ENCODE data around the gene ASIC5. TPM values are rescaled to one million over a fixed set of nuclear protein-coding genes. Genes with fewer than 3 reads are reported as not detected.

The ASIC5 gene
- total RNA-seq, 1 experiment from 2014 or later, result not detected

- no peak overlapping the region for H3K4me2 ChIP-seq (ENCODE audit: insufficient read depth, insufficient read length, low read length)
Measured at GRCh38 chr4:155807021-155807420, 59.1 kb downstream of the ASIC5 start.

More at GRCh38 chr4:155807021-155807420, 59.1 kb downstream of the ASIC5 start:
- Histone ChIP-seq H3K4me1 (ENCODE audit: insufficient read depth, low read length) (no peaks in the 10 kb centered on the region), H2AFZ (ENCODE audit: low read length) (no peak overlapping the region), H3K27ac (ENCODE audit: insufficient read length, low read depth, low read length) (no peak overlapping the region), H3K79me1 (ENCODE audit: insufficient read depth, low read depth, low read length, poor library complexity, severe bottlenecking) (no peaks in the 10 kb centered on the region), H2BK20ac (ENCODE audit: low read depth, low read length, poor library complexity, severe bottlenecking) (no peak overlapping the region), H2AK5ac (ENCODE audit: insufficient read length, low read length) (no peak overlapping the region), H3K4ac (ENCODE audit: low read depth, low read length) (no peak overlapping the region), H2BK5ac (ENCODE audit: insufficient read length, low read length) (no peak overlapping the region), H3K27me3 (ENCODE audit: insufficient read depth, low read length) (no peaks in the 10 kb centered on the region), H3K9ac (ENCODE audit: extremely low read depth, insufficient read length, low read length) (no peak overlapping the region), H2BK120ac (ENCODE audit: low read depth, low read length, poor library complexity, severe bottlenecking) (no peak overlapping the region), H3K18ac (ENCODE audit: insufficient read length, low read depth, low read length) (no peak overlapping the region), H3K23me2 (ENCODE audit: insufficient read length, low read depth, low read length, poor library complexity, severe bottlenecking) (no peaks in the 10 kb centered on the region), H3T11ph (ENCODE audit: low read length) (no peak overlapping the region), H3K9me3 (ENCODE audit: control insufficient read depth, low read depth, low read length) (no peaks in the 10 kb centered on the region), H3K23ac (ENCODE audit: insufficient read length, low read depth, low read length) (no peak overlapping the region), H4K91ac (ENCODE audit: insufficient read length, low read depth, low read length) (no peak overlapping the region), H4K20me1 (ENCODE audit: control insufficient read depth, insufficient read depth, insufficient read length) (no peaks in the 10 kb centered on the region), H4K5ac (ENCODE audit: insufficient read length, low read depth, low read length) (no peak overlapping the region), H2BK15ac (ENCODE audit: low read depth, low read length) (no peak overlapping the region), H3K14ac (ENCODE audit: insufficient read depth, low read length) (no peak overlapping the region), H4K8ac (replicated peaks; ENCODE audit: insufficient read length, low read depth, low read length) (no peak overlapping the region), H3K79me2 (ENCODE audit: insufficient read depth, low read length) (no peaks in the 10 kb centered on the region), H2BK12ac (ENCODE audit: insufficient read length, low read depth, low read length) (no peak overlapping the region), H3K56ac (ENCODE audit: insufficient read length, low read depth, low read length) (no peak overlapping the region)
- Mint-ChIP-seq H3K4me1 (no peaks in the 10 kb centered on the region), H3K27ac (no peak overlapping the region), H3K36me3 (ENCODE audit: insufficient read depth in 1 of 3, low read depth in 3 of 3) (no peaks in the 10 kb centered on the region), H3K9me3 (no peaks in the 10 kb centered on the region), H3K4me3 (no peak overlapping the region), H3K27me3 (ENCODE audit: low read depth) (no peaks in the 10 kb centered on the region)
- no peak for DNase-seq
- no peak for TF ChIP-seq CTCF (conservative IDR thresholded peaks at IDR 0.05)
- WGBS (ENCODE audit: extremely low coverage, insufficient read length, low lambda C conversion rate), result no CpG with 5 or more reads among the region's 1 CpG
